Smooth muscle cell (in vitro differentiated cells): ENCODE data around the gene IVD. TPM values are rescaled to one million over a fixed set of nuclear protein-coding genes. Genes with fewer than 3 reads are reported as not detected.

Source experiments
- DNase-seq: peaks from one replicate; lab custom pipeline; 2025; ENCODE audit not compliant: unreplicated experiment; lab: John Stamatoyannopoulos, UW
- H2AFZ ChIP-seq: fragments of 200-600 bp; sonication (generic); 2 replicates; pipeline ENCODE4 v1.6.0; 2016; ENCODE audit warnings: antibody characterized with exemption, low read depth, mild to moderate bottlenecking
- H3F3A ChIP-seq: fragments of 200-600 bp; sonication (generic); 2 replicates; pipeline ENCODE4 v1.6.0; 2017; ENCODE audit warnings: antibody characterized with exemption, low read depth
- H3K27ac ChIP-seq: fragments of 200-600 bp; sonication (generic); 2 replicates; pipeline ENCODE4 v1.5.1; 2016; ENCODE audit warnings: low read depth, mild to moderate bottlenecking
- H3K27me3 ChIP-seq: fragments of 200-600 bp; sonication (generic); 2 replicates; pipeline ENCODE4 v1.6.1; 2016; ENCODE audit warnings: low read depth, mild to moderate bottlenecking
- H3K36me3 ChIP-seq: fragments of 200-600 bp; sonication (generic); 2 replicates; pipeline ENCODE4 v1.5.1; 2016; ENCODE audit warnings: low read depth
- H3K4me1 ChIP-seq: fragments of 200-600 bp; sonication (generic); 2 replicates; pipeline ENCODE4 v1.5.1; 2016; ENCODE audit warnings: low read depth
- H3K4me2 ChIP-seq: fragments of 200-600 bp; sonication (generic); 2 replicates; pipeline ENCODE4 v1.6.0; 2016; ENCODE audit warnings: mild to moderate bottlenecking
- H3K4me3 ChIP-seq: fragments of 200-600 bp; sonication (generic); 2 replicates; pipeline ENCODE4 v1.5.1; 2016; ENCODE audit warnings: mild to moderate bottlenecking
- H3K79me2 ChIP-seq: fragments of 200-600 bp; sonication (generic); 2 replicates; pipeline ENCODE4 v1.6.0; 2016; ENCODE audit warnings: low read depth, mild to moderate bottlenecking
- H3K9ac ChIP-seq: fragments of 200-600 bp; sonication (generic); 2 replicates; pipeline ENCODE4 v1.6.0; 2016; ENCODE audit warnings: low read depth
- H3K9me3 ChIP-seq: fragments of 200-600 bp; sonication (generic); replicated peaks from 2 replicates; pipeline ENCODE4 v1.5.1; 2016; ENCODE audit warnings: low read depth
- H4K20me1 ChIP-seq: fragments of 200-600 bp; sonication (generic); 2 replicates; pipeline ENCODE4 v1.6.0; 2016; ENCODE audit warnings: low read depth
- WGBS: methylation state at CpG from one replicate; pipeline ENCODE4 v1.1.7; 2016; ENCODE audit warnings: low lambda C conversion rate; 5-methylcytosine and 5-hydroxymethylcytosine counted together
- polyA plus RNA-seq: library from polyadenylated mRNA; unstranded; fragments of >200 nt; fragmentation: Nextera tagmentation; extraction: Ambion mirVana; gene quantifications from 2 replicates; pipeline ENCODE4 v1.2.1, GENCODE V29; 2016
- total RNA-seq: library from RNA; depleted of rRNA; stranded (reverse); fragments of >200 nt; gene quantifications from 2 replicates; pipeline ENCODE4 v1.2.3, GENCODE V29; 2014
- TF ChIP-seq, protein P1 (sequence below): fragments of 200-600 bp; sonication (generic); IDR thresholded peaks from 2 replicates; pipeline ENCODE4 v1.5.1; 2017; ENCODE audit warnings: borderline replicate concordance, mild to moderate bottlenecking, antibody characterized with exemption; ENCODE audit not compliant: insufficient read depth, poor library complexity, severe bottlenecking

Gene IVD
- 17.4 and 20.3 TPM in 2 replicates for total RNA-seq
- polyA plus RNA-seq: 37.8 and 38.3 TPM in 2 replicates

DNA sequence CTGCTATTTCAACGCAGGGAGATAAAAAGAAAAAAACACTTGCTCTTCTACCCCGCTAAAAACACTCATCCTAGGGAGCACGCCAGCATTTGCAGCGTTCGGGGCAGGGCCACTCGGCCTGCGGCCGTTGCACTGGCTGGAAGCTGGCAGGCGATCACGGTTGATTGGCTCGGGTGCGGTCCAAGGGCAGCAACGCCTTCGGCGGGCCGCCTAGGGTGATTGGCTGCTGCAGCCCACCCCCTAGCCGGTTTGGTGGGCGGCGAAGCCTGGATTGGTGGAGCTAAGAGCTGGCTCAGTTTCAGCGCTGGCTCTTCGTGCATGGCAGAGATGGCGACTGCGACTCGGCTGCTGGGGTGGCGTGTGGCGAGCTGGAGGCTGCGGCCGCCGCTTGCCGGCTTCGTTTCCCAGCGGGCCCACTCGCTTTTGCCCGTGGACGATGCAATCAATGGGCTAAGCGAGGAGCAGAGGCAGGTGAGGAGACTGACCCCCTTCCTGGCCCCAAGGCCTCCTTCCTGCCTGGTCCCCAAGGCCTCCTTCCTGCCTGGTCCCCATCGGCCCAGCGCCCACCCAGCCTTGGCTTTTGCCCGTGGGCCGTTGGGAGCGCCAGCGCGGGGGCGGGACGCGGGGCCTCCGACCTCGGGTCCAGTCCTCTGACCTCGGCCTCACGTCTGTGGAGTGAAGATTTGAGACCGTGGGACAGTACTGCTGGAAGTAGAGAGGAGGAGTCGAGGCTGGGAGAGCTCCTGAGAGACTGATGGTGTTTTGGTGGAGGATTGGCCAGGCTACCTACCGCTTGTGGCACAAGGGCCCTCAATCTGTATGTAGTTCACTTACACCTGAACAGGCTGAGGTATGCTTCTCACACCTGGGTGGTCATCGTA lies at the start of gene IVD:
Gene IVD, plus strand, starts transcription at position 295 of the 881 bp plus-strand sequence. Its CDS starts 33 bp downstream, at position 328.
- Histone ChIP-seq H3K4me1 (peaks cover 16% of the 10 kb centered on the region), H2AFZ (peak within 1 kb of the TSS; percentile 79), H3K27ac (no peak within 1 kb of the TSS), H3K9ac (peak within 1 kb of the TSS; percentile 57), H3F3A (no peaks in the 10 kb centered on the region), H3K4me3 (peak within 1 kb of the TSS; percentile 65), H3K9me3 (no peaks in the 10 kb centered on the region), H3K4me2 (peak within 1 kb of the TSS; percentile 84), H4K20me1 (no peaks in the 10 kb centered on the region), H3K79me2 (peaks cover 12% of the 10 kb centered on the region), H3K27me3 (no peaks in the 10 kb centered on the region), H3K36me3 (no peaks in the 10 kb centered on the region)
- DNase-seq: peak; percentile 81
- TF ChIP-seq, protein P1, sequence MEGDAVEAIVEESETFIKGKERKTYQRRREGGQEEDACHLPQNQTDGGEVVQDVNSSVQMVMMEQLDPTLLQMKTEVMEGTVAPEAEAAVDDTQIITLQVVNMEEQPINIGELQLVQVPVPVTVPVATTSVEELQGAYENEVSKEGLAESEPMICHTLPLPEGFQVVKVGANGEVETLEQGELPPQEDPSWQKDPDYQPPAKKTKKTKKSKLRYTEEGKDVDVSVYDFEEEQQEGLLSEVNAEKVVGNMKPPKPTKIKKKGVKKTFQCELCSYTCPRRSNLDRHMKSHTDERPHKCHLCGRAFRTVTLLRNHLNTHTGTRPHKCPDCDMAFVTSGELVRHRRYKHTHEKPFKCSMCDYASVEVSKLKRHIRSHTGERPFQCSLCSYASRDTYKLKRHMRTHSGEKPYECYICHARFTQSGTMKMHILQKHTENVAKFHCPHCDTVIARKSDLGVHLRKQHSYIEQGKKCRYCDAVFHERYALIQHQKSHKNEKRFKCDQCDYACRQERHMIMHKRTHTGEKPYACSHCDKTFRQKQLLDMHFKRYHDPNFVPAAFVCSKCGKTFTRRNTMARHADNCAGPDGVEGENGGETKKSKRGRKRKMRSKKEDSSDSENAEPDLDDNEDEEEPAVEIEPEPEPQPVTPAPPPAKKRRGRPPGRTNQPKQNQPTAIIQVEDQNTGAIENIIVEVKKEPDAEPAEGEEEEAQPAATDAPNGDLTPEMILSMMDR: no peak
- WGBS: 1% methylated on average over 53 of the region's 54 CpGs

DNA sequence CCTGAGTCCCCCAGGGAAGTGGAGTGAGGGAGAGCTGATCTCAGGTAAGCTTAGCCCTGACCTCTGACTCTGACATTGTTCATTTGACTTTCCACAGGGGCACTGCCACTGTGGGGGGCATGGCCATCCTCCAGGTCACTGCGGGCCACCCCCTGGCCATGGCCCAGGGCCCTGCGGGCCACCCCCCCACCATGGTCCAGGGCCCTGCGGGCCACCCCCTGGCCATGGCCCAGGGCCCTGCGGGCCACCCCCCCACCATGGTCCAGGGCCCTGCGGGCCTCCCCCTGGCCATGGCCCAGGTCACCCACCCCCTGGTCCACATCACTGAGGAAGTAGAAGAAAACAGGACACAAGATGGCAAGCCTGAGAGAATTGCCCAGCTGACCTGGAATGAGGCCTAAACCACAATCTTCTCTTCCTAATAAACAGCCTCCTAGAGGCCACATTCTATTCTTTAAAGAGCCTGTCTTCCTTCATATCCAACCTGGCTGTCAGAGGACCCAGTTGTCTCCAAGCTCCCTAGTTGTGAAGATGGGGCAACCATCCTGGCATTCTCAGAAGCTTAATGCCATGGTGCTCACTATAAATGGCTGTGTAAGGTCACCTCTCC lies 49.5 kb upstream of the IVD start:
- no peaks in the 10 kb centered on the region for H3F3A ChIP-seq
- 97% methylated on average over 5 of the region's 5 CpGs for WGBS
- peaks cover 5% of the 10 kb centered on the region for H3K27me3 ChIP-seq
- no peak overlapping the region for H2AFZ ChIP-seq
- no peak for DNase-seq
- H3K9ac ChIP-seq: no peak overlapping the region
- no peaks in the 10 kb centered on the region for H3K79me2 ChIP-seq
- no peaks in the 10 kb centered on the region for H3K9me3 ChIP-seq
- TF ChIP-seq, protein P1: no peak
- no peak overlapping the region for H3K27ac ChIP-seq
- no peaks in the 10 kb centered on the region for H4K20me1 ChIP-seq
- no peaks in the 10 kb centered on the region for H3K36me3 ChIP-seq
- no peaks in the 10 kb centered on the region for H3K4me1 ChIP-seq
- H3K4me2 ChIP-seq: no peak overlapping the region
- H3K4me3 ChIP-seq: no peak overlapping the region

DNA sequence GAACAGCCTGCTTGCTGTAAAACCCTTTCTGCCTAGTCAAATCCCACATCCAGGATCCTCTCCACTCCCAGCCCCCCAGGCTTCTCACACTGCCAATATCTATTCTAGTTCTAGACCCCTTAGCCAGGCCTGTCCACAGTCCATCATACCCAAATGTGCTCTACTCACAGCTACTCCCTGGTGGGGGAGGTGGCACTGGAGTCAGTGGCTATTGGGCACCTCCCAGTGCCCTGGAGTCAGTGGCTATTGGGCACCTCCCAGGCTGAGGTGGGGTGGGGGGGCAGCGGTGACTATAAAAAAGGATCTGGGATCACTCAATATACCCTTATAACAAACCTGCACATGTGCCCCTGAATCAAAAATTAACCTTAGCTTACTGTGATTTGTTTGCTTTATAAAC lies 48.3 kb upstream of the IVD start:
- H3K4me2 ChIP-seq: peak overlapping the region; percentile 96
- no peaks in the 10 kb centered on the region for H3F3A ChIP-seq
- WGBS: 79% methylated on average over 1 of the region's 1 CpG
- no peak overlapping the region for H2AFZ ChIP-seq
- no peaks in the 10 kb centered on the region for H3K9me3 ChIP-seq
- no peak overlapping the region for H3K9ac ChIP-seq
- H3K4me3 ChIP-seq: peak overlapping the region; percentile 59
- TF ChIP-seq, protein P1: no peak
- peaks cover 12% of the 10 kb centered on the region for H3K27me3 ChIP-seq
- H3K4me1 ChIP-seq: no peaks in the 10 kb centered on the region
- no peaks in the 10 kb centered on the region for H3K36me3 ChIP-seq
- H4K20me1 ChIP-seq: no peaks in the 10 kb centered on the region
- no peaks in the 10 kb centered on the region for H3K79me2 ChIP-seq
- DNase-seq: no peak
- H3K27ac ChIP-seq: no peak overlapping the region
